ENCODE results near the gene BAMBI.

The BAMBI gene

GRCh38 chr10:28676968-28677887 is at the start of gene BAMBI:
BAMBI (plus strand) TSS chr10:28677521; CDS start chr10:28677898, 377 bp downstream.
- H3K36me3 ChIP-seq (ENCODE audit: low read depth), result no peaks in the 10 kb centered on the region
- H3K4me1 ChIP-seq (ENCODE audit: insufficient read depth, poor library complexity, severe bottlenecking), result no peaks in the 10 kb centered on the region
- H3K9me3 ChIP-seq (ENCODE audit: severe bottlenecking), result no peaks in the 10 kb centered on the region
- TF ChIP-seq CTCF (IDR thresholded peaks at IDR 0.05; ENCODE audit: poor library complexity, severe bottlenecking), result peak; percentile 89
- DNase-seq (ENCODE audit: low spot score) (peak; percentile 79), ATAC-seq (ENCODE audit: low read depth) (peak; percentile 97)
- H3K4me3 ChIP-seq (ENCODE audit: severe bottlenecking), result peak within 1 kb of the TSS; percentile 56
- H3K27ac ChIP-seq (ENCODE audit: poor library complexity, severe bottlenecking), result no peak within 1 kb of the TSS
- peaks cover 62% of the 10 kb centered on the region for H3K27me3 ChIP-seq (ENCODE audit: insufficient read depth, poor library complexity, severe bottlenecking)

- no peaks in the 10 kb centered on the region for H3K36me3 ChIP-seq (ENCODE audit: low read depth)
- no peaks in the 10 kb centered on the region for H3K4me1 ChIP-seq (ENCODE audit: insufficient read depth, poor library complexity, severe bottlenecking)
- H3K9me3 ChIP-seq (ENCODE audit: severe bottlenecking), result no peaks in the 10 kb centered on the region
- no peak overlapping the region for H3K4me3 ChIP-seq (ENCODE audit: severe bottlenecking)
- peak; percentile 59 for DNase-seq (ENCODE audit: low spot score)
- H3K27ac ChIP-seq (ENCODE audit: poor library complexity, severe bottlenecking), result no peak overlapping the region
- no peaks in the 10 kb centered on the region for H3K27me3 ChIP-seq (ENCODE audit: insufficient read depth, poor library complexity, severe bottlenecking)
- TF ChIP-seq CTCF (IDR thresholded peaks at IDR 0.05; ENCODE audit: poor library complexity, severe bottlenecking), result peak; percentile 88
- ATAC-seq (ENCODE audit: low read depth), result peak; percentile 73
These were observed 49.0 kb upstream of the BAMBI start for GRCh38 chr10:28628184-28628893.

GRCh38 chr10:28631896-28632583 is 45.3 kb upstream of the BAMBI start:
- no peaks in the 10 kb centered on the region for H3K9me3 ChIP-seq (ENCODE audit: severe bottlenecking)
- no peaks in the 10 kb centered on the region for H3K27me3 ChIP-seq (ENCODE audit: insufficient read depth, poor library complexity, severe bottlenecking)
- no peak overlapping the region for H3K4me3 ChIP-seq (ENCODE audit: severe bottlenecking)
- H3K36me3 ChIP-seq (ENCODE audit: low read depth), result no peaks in the 10 kb centered on the region
- no peak for TF ChIP-seq CTCF (IDR thresholded peaks at IDR 0.05; ENCODE audit: poor library complexity, severe bottlenecking)
- H3K27ac ChIP-seq (ENCODE audit: poor library complexity, severe bottlenecking), result no peak overlapping the region
- no peaks in the 10 kb centered on the region for H3K4me1 ChIP-seq (ENCODE audit: insufficient read depth, poor library complexity, severe bottlenecking)
- no peak for DNase-seq (ENCODE audit: low spot score)
- no peak for ATAC-seq (ENCODE audit: low read depth)

- H3K27ac ChIP-seq (ENCODE audit: poor library complexity, severe bottlenecking), result no peak overlapping the region
- DNase-seq (ENCODE audit: low spot score), result no peak
- no peak for ATAC-seq (ENCODE audit: low read depth)
- H3K36me3 ChIP-seq (ENCODE audit: low read depth), result no peaks in the 10 kb centered on the region
- H3K27me3 ChIP-seq (ENCODE audit: insufficient read depth, poor library complexity, severe bottlenecking), result no peaks in the 10 kb centered on the region
- H3K4me3 ChIP-seq (ENCODE audit: severe bottlenecking), result no peak overlapping the region
- no peaks in the 10 kb centered on the region for H3K9me3 ChIP-seq (ENCODE audit: severe bottlenecking)
- H3K4me1 ChIP-seq (ENCODE audit: insufficient read depth, poor library complexity, severe bottlenecking), result no peaks in the 10 kb centered on the region
- TF ChIP-seq CTCF (IDR thresholded peaks at IDR 0.05; ENCODE audit: poor library complexity, severe bottlenecking), result no peak
These were observed 44.8 kb upstream of the BAMBI start for GRCh38 chr10:28632584-28632945.

All from RWPE2 (cell line).